ENCODE measurements around the gene RNF152.

Gene RNF152

DNA sequence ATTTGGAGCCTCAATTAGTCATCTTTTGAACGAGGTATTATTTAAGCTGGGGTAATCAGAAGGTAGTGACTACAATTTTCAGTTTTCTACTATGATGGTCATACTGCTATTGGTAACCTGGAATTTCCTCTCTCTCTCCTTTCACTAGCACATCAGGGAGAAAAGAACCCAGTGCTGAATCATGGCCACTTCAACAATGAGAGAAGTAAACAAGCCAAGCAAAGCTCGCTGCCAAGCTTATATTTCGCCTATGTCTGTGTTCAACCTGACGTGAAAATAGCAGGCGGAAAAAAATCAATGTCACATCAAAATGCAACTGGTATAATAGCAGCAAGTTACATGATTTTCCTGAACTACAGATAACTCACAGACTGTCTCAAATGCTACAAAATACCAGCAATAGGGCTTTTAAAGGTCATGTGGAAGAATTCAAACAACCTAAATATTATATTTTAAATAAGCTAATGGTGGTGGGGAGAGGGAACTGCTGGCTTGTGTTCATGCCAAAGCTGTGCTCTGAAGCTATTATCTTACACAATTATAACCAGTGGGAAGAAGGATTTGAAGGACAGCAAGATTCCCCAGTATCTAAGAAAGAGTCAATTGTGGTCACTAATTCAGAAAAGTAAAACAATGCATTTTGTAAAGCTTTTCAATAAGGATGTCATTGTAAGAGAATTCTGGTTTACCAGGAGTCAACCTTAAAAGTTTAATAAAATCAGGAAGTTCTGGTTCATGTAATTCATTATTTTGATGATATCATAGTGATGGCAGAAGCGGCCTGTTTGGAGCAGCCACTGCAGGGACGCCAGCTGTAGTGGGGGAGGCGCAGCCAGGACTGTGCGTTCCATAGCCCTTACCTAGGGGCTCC lies 38.0 kb downstream of the RNF152 start:
- no peak for DNase-seq (ENCODE audit: low read depth in 2 of 2)

DNA sequence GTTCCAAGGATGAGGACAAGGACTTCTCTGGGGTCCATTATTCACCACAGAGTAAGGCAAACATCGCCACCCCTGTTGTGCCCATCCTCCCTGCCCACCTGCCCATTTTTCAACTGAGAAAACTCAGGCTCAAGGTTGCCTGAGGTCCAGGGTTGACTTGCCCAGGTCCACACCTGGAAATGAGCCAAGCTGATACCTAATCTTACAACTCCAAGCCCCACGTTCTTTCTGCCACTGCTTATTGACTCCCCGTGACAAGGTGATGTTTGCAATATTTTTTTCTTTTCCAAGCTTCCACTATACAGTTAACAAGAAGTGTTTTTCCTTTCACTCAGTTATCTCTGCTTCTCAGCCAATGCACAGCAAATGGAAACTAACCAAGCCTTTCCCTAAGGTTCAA lies 39.0 kb downstream of the RNF152 start:
- DNase-seq (ENCODE audit: low read depth in 2 of 2) = no peak

DNA sequence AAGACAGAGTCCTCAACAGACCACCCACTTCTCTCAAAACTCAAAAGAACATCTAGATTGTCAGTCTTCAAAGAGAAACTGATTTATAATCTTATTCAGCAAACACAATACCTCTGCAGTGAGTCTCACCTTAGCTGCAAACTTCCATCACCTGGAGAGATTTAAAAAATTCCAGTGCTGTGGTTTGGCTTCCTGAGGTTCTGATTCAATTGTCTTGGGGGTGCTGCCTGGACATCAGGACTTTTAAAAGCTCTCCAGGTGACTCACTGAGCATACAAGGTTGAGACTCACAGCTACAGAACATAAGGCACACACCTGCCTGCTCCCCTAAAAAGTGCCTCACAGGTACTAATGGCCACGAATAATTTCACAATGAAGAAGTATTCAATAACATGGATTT lies 40.3 kb downstream of the RNF152 start:
- no peak for DNase-seq (ENCODE audit: low read depth in 2 of 2)

DNA sequence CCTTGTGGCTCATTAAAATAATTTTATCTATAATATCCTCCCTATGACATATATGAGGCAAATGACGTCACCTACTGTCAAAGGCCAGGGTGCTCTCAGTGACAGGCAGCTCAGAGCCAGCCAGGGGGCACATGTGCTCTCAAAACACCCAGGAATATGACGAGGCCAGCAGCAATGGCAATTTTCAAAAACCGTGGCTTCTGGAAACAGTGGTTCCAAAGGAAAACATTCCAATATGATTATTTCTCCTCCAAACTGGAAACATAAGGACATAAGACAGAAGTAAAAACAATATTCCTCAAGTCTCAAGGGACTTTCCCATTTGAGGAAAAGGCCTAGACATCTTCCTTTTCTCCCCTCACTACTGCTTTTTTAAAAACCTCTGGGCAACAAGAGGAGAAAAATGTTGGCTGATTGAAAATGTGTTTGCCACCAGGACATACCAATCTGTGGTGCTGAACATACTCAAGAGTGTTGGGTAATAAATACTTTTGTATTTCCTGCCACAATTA lies 40.8 kb downstream of the RNF152 start:
- no peak for DNase-seq (ENCODE audit: low read depth in 2 of 2)

DNA sequence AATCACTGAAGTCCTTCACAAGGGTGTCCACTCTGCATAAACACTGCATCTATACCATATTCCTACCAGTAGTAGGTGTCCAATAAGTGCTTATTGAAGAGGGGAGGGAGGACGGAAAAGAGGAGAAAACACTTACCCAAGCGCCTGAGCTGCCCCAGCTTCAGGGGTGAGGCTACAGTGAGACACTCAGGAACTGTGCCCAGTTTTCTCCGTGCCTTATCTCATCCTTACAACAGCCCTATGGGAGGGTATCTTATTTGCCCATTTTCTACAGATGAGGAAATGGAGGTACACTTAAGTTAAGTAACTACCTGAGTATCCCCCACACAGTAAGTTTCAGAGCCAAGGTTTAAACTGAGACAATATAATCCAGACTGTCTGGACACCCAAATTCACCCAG lies 41.5 kb downstream of the RNF152 start:
- DNase-seq (ENCODE audit: low read depth in 2 of 2) = no peak

DNA sequence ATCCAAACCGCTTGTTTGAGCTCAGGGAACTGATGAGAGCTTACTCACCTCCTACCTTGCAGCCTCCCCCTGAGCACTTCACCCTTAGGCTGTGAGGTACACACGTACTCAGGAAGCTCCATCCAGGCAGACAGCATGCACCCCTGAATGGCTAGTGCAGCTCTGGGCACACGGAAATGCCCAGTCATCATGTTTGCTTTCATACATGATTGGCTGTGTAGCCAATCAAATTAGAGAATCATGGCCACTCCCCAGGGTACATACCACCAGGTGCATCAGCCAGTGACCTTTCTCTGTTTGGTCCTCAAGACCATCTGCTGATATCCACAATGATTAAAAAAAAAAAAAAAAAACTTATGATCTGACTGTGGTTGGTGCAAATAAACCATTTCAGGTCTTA lies 42.1 kb downstream of the RNF152 start:
- no peak for DNase-seq (ENCODE audit: low read depth in 2 of 2)

DNA sequence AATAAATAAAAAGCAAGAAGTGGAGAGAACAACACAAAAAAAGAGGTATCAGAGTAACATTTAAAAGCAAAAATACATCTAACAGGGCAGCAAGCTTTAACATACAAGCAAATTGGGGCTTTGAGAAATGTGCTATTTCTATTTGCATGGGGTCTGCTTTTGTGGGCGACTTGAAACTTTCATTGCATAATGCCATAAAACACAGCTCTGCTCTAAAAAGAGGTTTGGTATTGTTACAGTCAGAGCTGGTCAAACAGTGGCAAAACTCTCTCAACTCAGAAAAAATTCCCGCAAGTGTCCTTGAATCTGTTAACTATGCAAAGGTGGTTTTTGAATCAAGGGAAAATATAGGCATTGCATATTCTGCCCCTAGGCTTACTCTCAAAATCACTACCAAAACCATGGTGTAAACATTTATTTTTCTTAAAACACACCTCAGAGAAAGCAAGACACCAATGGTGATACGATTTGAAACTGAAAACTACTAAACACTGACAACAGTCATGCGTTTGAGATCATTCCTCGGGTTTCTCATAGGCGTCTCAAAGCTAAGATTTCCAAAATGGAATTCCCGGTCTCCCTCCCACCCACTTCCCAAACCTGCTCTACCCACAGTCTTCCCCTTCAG lies 45.5 kb downstream of the RNF152 start:
- no peak for DNase-seq (ENCODE audit: low read depth in 2 of 2)

DNA sequence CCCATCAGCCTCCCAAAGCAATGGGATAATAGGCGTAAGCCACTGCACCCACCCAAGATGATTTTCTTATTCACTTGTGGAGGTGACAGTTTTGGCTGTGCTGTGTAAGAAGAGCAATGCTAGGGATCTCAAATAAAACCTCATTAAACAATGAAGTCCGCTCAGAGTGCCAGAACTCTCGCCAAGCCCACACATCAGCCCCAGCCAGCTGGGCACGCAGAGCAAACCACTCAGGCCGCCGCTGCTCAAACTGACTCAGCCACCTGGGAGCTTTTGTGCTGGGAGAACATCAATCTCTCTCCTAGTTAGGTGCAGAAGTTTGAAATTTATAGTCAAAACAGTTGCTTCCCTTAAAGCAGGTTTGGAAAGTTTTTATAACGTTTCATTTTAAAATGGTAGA lies 47.6 kb downstream of the RNF152 start:
- DNase-seq (ENCODE audit: low read depth in 2 of 2) = no peak

DNA sequence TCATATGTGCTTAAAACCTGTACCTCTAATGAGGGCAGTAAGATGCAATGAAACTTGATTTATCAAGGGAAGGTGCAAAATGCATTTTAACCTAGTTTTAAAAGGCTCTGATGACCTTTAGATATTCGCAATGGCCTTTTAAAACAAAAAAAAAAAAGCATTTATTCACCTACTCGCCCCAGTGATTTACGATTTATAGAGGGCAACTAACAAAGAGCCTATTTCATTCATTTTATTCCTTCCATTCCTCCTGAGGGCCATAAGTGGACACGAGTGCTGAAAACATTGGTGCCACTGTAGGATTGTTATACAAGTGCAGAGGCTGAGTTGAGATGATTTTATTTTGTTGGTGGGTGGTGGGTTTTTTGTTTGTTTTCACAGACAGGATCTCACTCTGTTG lies 48.1 kb downstream of the RNF152 start:
- DNase-seq (ENCODE audit: low read depth in 2 of 2) = no peak

DNA sequence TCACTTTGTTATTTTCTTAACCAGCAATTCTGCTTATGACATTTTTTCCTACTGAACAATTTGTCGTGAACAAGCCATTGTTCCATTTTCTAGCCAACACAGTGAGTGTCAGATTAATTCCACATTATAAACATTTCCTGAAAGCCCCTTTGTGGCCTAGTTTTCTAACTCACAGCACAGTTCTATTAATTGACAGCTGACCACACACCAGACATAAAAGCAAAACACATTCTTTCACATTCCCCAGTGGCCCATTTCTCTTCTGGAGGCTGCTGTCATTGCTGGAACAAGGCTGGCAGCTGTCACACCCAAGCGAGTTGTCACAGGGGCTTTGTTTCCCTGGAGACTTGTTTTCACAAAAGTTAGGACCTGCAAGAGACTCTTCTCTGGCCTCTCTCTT lies 50.7 kb downstream of the RNF152 start:
- DNase-seq (ENCODE audit: low read depth in 2 of 2) = no peak

DNA sequence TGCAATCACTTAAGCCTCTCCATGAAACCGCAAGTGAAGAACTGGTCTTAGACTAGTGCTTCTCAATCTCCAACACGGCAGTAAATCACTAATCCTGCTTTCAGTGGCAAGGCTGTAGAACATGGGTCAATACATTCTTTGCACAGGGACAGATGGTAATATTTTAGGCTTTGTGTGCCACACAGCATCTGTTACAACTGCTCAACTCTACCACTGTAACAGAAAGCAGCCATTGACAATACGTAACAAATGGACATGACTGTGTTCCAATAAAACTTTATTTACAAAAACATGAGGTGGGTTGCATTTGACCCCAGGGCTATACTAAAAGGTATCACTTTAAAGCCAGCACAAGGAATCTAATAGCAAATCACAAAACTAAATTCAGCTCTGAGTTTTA lies 51.1 kb downstream of the RNF152 start:
- DNase-seq (ENCODE audit: low read depth in 2 of 2) = no peak

DNA sequence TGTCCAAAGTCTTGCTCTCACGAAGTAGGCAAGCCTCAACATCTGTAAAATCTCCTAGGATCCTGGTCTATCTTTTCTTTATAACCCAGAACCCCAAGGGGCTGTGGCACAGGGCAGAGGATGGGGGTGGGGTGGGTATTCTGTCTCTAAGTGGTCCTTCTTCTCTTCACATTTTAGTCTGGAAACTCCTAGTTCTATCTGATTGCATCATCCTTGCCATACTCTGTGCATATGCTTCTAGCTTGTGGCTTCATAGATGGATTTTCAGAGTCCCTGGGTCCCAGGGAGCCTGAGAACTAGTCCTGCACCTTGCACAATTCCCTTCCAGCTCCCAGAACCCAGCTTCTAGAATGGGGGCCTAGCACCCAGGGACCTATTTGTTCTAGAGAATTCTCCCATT lies 52.5 kb downstream of the RNF152 start:
- DNase-seq (ENCODE audit: low read depth in 2 of 2) = no peak

DNA sequence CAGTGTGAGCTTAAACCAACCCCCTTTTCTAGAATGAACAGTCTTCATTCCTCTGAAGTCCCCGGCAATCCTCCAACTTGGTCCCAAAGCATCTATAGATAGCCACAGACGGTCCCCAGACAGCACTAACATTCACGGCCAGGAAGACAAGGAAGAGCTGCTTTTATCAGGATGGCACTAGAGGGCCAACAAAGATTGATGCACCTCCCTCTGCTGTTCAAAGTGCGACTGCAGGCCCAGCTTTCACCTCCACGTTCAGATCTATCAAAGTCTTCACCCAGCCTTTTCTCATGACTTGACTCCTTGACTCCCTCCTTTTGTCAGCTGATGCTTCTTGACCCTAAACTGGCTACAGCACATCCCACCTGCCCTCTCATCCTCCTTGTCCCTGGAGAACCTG lies 54.3 kb downstream of the RNF152 start:
- no peak for DNase-seq (ENCODE audit: low read depth in 2 of 2)

DNA sequence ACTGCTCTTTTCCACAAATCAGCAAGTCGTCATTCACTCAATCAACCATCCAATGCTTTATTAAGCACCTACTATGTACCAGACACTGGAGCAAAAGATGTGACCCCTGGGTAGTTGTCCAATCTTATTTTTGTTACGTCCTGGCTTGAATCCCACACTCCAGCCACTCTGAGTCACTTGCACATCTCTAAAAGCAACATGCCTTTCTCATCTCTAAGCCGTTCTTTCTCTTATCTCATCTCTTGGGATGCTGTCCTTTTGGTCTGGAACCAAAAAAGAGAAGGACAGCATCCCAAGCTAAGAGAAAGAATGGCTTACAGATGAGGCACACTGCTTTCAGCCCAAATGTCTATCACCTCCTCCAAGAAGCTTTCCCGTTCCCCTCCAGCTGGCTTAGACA lies 58.8 kb downstream of the RNF152 start:
- no peak for DNase-seq (ENCODE audit: low read depth in 2 of 2)

DNA sequence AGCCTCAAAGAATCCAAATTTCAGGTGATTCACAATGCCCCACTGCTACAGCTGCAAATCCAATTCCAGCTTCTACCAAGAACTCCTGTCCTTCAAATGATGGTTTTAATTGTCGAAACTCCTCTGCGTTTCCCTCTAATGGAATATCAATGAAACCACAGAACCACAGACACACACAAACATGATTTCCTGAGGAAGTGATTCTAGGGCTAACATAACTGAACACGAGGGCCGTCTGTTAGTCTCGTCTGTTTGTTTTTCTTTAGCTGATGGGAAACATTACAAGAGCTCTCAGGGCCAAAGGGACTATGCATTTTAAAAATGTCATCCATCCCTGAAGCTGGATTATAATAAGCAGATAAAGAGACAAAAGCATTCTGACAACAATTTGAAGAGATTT lies 59.4 kb downstream of the RNF152 start:
- no peak for DNase-seq (ENCODE audit: low read depth in 2 of 2)

DNA sequence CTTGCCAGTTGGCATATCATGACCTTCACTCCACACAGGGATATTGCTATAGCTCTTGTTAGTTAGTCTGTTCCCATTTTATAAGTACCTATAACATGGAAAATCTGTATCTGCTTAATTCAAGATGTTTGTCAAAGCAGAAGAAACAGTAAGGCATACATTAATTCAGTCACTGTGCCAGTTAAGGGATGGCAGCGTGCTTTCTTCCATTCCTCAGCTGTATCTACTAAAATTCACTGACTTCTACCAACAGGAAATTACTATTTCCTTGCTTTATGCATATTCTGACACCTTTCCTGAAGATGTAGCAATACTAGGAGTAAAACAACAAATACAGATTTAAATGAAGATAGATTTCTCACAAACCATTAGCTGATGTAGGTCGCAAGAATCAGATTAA lies 59.9 kb downstream of the RNF152 start:
- no peak for DNase-seq (ENCODE audit: low read depth in 2 of 2)

DNA sequence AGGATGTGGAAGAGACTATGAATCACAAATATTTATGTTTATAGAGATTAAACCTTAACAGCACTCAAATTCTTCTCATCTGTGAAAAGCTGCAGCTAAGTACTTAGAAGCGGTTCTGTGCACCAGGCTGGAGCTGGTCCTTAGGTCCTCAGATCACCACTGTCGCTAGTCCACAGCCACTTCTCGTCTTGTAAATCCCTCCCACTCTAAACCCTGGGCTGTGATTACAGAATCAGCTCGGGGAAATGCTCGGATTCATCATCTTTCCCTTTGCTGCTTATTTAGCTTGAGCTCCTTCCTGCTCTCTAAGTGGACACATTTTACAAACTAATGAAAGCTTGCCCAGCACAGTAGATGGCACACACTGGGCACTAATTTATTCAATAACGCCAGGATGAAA lies 61.7 kb downstream of the RNF152 start:
- DNase-seq (ENCODE audit: low read depth in 2 of 2) = no peak

DNA sequence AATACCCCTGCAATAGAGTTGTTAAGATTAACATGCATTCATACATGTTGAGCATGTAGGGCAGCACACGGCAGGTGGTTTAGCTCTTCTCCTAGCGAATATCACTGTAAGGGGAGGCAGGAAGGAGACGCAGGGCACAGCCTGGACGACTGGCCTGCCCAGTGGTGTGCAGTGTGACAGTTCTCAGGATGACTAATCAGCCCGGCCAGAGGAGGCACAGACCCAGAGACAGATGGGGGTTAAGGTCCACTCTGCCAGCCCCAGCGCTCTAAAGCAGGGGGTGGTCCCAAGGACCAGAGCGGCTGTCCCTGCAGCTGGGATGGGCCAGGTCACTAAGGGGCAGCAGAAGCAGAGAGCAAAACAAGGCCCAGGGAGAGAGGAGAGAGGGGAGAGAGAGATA lies 63.7 kb downstream of the RNF152 start:
- DNase-seq (ENCODE audit: low read depth in 2 of 2) = no peak

DNA sequence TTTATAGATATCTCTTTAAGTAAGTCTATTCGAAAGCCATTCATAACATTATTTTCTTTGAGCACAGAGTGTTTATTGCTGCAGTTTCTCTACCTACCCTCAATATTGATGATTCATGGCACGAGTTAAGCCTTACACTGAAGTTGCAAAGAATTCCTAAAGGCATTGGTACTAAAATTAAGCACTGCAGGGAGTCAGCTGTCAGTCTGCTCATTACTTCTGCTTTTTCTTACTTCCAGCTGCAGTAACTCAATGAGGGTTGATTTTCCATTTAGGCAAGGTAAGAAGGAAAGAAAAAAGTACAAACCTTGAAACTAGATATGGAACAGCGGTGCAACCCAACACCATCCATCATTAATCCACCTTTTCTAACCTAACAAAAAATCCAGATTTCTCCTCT lies 65.2 kb downstream of the RNF152 start:
- no peak for DNase-seq (ENCODE audit: low read depth in 2 of 2)

DNA sequence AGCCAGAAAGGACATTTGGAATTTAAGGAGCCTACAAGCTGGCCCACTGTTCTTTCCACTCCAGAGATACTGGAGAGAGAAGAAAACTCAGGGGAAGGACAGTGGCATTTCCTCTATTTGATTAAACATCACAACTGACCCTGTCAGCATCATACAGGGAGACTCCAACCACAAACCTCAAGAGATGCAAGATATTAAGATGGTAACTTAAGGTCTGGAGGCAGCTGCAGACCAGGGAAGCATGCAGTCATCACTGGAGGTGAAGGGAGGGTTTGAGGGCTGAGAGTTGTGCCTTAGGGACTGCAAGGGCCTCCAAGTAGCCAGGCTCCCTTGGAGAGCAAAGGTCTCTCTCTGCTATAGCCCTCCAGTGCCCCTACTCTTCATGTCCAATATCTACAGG lies 67.4 kb downstream of the RNF152 start:
- no peak for DNase-seq (ENCODE audit: low read depth in 2 of 2)

DNA sequence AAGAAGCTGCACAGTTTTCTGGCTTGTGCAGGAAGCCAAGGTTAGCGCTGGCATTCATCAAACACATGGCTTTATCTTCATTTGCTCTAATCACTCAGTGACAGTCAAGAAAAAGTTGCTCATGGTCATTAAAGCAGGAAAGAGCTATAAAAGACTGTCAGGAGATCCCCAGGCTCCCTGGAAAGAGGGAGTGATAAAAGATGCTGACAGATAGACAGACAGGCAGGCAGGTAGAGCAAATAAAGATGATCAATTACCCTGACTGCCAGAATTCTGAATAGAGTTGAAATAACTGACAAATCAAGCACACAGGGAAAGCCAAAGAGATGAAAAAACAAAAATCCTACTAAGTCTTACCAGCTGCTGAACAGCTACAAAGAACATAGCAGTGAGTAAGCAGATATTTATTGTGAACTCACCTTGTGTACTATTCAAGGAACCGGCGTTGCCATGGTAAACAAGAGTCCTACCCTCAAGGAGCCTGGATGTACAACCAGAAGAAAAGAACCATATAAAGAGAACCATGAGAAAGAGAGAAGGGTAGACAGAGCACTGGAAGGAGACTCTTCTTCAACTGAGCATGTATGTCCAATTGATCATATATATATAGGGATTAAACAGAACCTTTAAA lies 68.0 kb downstream of the RNF152 start:
- no peak for DNase-seq (ENCODE audit: low read depth in 2 of 2)

DNA sequence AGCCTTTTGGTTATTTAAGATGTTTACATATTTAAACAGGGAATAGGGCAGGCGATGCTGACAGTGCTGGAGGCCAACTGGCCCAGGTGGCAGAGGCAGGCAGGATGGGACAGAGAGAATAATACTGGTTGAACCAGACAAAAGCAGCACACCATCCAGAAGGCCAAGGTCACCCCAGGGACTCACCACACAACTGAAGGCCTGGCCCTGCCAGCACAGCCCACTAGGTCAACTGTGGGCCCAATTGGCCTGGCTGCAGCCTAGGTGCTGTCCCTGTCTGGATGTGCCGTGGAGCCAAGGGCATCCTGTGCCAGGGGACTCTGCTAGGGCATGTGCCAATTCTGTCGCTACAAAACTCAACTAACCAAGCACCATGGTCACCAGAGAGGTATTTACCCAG lies 69.2 kb downstream of the RNF152 start:
- DNase-seq (ENCODE audit: low read depth in 2 of 2) = no peak

DNA sequence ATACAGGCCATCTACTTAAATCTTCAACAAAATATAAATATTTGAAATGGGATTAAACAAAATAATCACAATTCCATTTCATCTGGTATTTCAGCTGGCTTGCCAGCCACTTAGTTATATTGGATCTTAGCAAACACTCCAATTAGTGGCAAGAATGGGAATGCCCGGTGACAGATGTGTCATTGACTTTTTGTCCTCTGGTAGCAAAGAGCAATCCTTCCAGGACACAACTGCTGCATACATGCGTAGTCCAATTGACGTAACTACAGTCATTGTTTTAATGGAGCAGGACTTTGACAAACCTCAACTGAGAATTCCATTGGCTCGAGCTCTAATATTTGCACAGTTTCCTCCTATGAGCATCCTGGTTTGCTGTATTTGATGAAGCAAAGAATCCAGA lies 69.9 kb downstream of the RNF152 start:
- DNase-seq (ENCODE audit: low read depth in 2 of 2) = no peak

Data from stimulated activated CD4-positive, alpha-beta T cell treated with anti-CD3 and anti-CD28 coated beads, Interleukin-4, amount 100 ng/mL, for 48 hours (primary cell).